ENCODE results near the gene FBXL7. TPM values are rescaled to one million over a fixed set of nuclear protein-coding genes. Genes with fewer than 3 reads are reported as not detected.

FBXL7 gene
- polyA plus RNA-seq, 1 donor (not counting 4 experiments of a cell fraction or from before 2014, with no cell fraction given), result 0.22 TPM

- Histone ChIP-seq H3K4me1 (ENCODE audit: control insufficient read depth, extremely low read depth, insufficient read depth, low read length) (no peaks in the 10 kb centered on the region), H3K36me3 (ENCODE audit: control insufficient read depth in 2 of 2, extremely low read depth in 1 of 2, insufficient read depth in 2 of 2, low read length in 2 of 2) (no peaks in the 10 kb centered on the region), H3K9me3 (ENCODE audit: control insufficient read depth, low read depth, low read length) (no peaks in the 10 kb centered on the region), H3K27ac (ENCODE audit: control insufficient read depth, insufficient read depth, low read length) (no peak overlapping the region), H3K4me2 (ENCODE audit: control insufficient read depth, extremely low read depth, insufficient read depth, low read depth, low read length) (no peak overlapping the region), H3K79me2 (ENCODE audit: control insufficient read depth, insufficient read depth, low read length) (no peaks in the 10 kb centered on the region), H3K27me3 (ENCODE audit: control insufficient read depth, extremely low read depth, insufficient read depth, low read length) (no peaks in the 10 kb centered on the region), H3K4me3 (ENCODE audit: control insufficient read depth in 2 of 3, extremely low read depth in 1 of 3, insufficient read depth in 2 of 3, low read depth in 1 of 3, low read length in 3 of 3) (no peak overlapping the region), H3K9ac (ENCODE audit: control insufficient read depth, extremely low read depth, insufficient read depth, low read length) (no peak overlapping the region), H3K9me1 (ENCODE audit: control insufficient read depth, extremely low read depth, insufficient read depth, low read length) (no peaks in the 10 kb centered on the region), H4K20me1 (ENCODE audit: control insufficient read depth, extremely low read depth, insufficient read depth, low read length) (no peaks in the 10 kb centered on the region), H2AFZ (ENCODE audit: control insufficient read depth, low read length) (no peak overlapping the region)
- no peak for FAIRE-seq
- no peak for DNase-seq (ENCODE audit: low read depth, low spot score)
- dilution Hi-C loops (cut with MboI; ENCODE audit: extremely low pct_ligation_motif_present, low sequenced_read_pairs), result no loop called here
- no peak for TF ChIP-seq EZH2 (IDR thresholded peaks at IDR 0.05; ENCODE audit: low read length)
- TF ChIP-seq CTCF (optimal IDR thresholded peaks at IDR 0.05 in 1 of 3, IDR thresholded peaks at IDR 0.05 in 1 of 3, conservative IDR thresholded peaks at IDR 0.05 in 1 of 3; ENCODE audit: extremely low read depth in 1 of 3, insufficient read depth in 2 of 3, low read length in 3 of 3), result no peak
Observed at GRCh38 chr5:15980835-15981234, 480.9 kb downstream of the FBXL7 start.

DNA sequence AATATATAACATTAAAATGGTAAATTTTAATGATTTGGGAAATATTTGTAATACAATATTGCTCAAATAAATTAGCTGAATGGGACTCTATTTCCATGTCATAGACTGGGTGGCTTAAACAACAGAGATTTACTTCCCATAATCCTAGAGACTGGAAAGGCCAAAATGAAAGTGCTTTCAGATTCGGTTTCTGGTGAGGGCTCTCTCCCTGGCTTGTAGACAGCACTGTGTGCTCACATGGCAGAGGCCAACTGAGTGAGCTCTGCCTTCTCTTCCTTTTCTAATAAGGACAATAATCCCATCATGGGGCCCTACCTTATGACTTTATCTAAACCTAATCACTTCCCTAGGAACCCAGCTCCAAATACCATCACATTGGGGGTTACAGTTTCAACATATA, 483.4 kb downstream of the FBXL7 start:
- H3K79me2 ChIP-seq (ENCODE audit: control insufficient read depth, insufficient read depth, low read length), result no peaks in the 10 kb centered on the region
- H3K4me3 ChIP-seq (ENCODE audit: control insufficient read depth in 2 of 3, extremely low read depth in 1 of 3, insufficient read depth in 2 of 3, low read depth in 1 of 3, low read length in 3 of 3), result no peak overlapping the region
- dilution Hi-C loops (cut with MboI; ENCODE audit: extremely low pct_ligation_motif_present, low sequenced_read_pairs), result no loop called here
- TF ChIP-seq CTCF (optimal IDR thresholded peaks at IDR 0.05 in 1 of 3, IDR thresholded peaks at IDR 0.05 in 1 of 3, conservative IDR thresholded peaks at IDR 0.05 in 1 of 3; ENCODE audit: extremely low read depth in 1 of 3, insufficient read depth in 2 of 3, low read length in 3 of 3), result no peak
- TF ChIP-seq EZH2 (IDR thresholded peaks at IDR 0.05; ENCODE audit: low read length), result no peak
- H4K20me1 ChIP-seq (ENCODE audit: control insufficient read depth, extremely low read depth, insufficient read depth, low read length), result no peaks in the 10 kb centered on the region
- H3K36me3 ChIP-seq (ENCODE audit: control insufficient read depth in 2 of 2, extremely low read depth in 1 of 2, insufficient read depth in 2 of 2, low read length in 2 of 2), result no peaks in the 10 kb centered on the region
- H3K9me3 ChIP-seq (ENCODE audit: control insufficient read depth, low read depth, low read length), result no peaks in the 10 kb centered on the region
- no peaks in the 10 kb centered on the region for H3K9me1 ChIP-seq (ENCODE audit: control insufficient read depth, extremely low read depth, insufficient read depth, low read length)
- FAIRE-seq (no peak), DNase-seq (ENCODE audit: low read depth, low spot score) (no peak)
- no peak overlapping the region for H2AFZ ChIP-seq (ENCODE audit: control insufficient read depth, low read length)
- H3K4me2 ChIP-seq (ENCODE audit: control insufficient read depth, extremely low read depth, insufficient read depth, low read depth, low read length), result no peak overlapping the region
- H3K27me3 ChIP-seq (ENCODE audit: control insufficient read depth, extremely low read depth, insufficient read depth, low read length), result no peaks in the 10 kb centered on the region
- H3K9ac ChIP-seq (ENCODE audit: control insufficient read depth, extremely low read depth, insufficient read depth, low read length), result no peak overlapping the region
- no peak overlapping the region for H3K27ac ChIP-seq (ENCODE audit: control insufficient read depth, insufficient read depth, low read length)
- H3K4me1 ChIP-seq (ENCODE audit: control insufficient read depth, extremely low read depth, insufficient read depth, low read length), result no peaks in the 10 kb centered on the region

Small RNA genes within 50 kb of the gene (small RNA-seq; reads per million reads assigned to genes)
- gene MIR887 (ENCODE audit: insufficient read length in 3 of 3, low read depth in 3 of 3, low replicate concordance in 1 of 3), result 0.13 to 7.3 (median 4.3) reads per million in 3 experiments
